ENCODE measurements around the gene SNED1. TPM values are rescaled to one million over a fixed set of nuclear protein-coding genes. Genes with fewer than 3 reads are reported as not detected.

SNED1 gene
- total and polyA plus RNA-seq, 8 donors = 2.0 to 106 (median 16.0) TPM

GRCh38 chr2:241033994-241034393 lies 35.6 kb downstream of the SNED1 start:
- no peak for DNase-seq
- no peaks in the 10 kb centered on the region for H3K9me3 ChIP-seq
- intact Hi-C loops (cut with DNase I; ENCODE audit: low total_unique reads) = no loop called here

GRCh38 chr2:241034490-241035141 lies 36.2 kb downstream of the SNED1 start:
- Histone ChIP-seq H3K4me1 (peaks cover 9 to 19% (median 13%) of the 10 kb centered on the region in 4 donors), H3K9me3 (no peaks in the 10 kb centered on the region), H3K27ac (no peak overlapping the region), H3K4me3 (no peak overlapping the region), H3K36me3 (peaks cover 0 to 55% (median 25%) of the 10 kb centered on the region in 4 donors), H3K27me3 (peaks cover 0 to 14% (median 0%) of the 10 kb centered on the region in 3 donors)
- WGBS, 5 donors = 88 to 94% (median 91%) methylated on average over 20 to 22 of the region's 22 CpGs
- intact Hi-C loops (cut with DNase I; ENCODE audit: low total_unique reads) = no loop called here
- TF ChIP-seq POLR2A (IDR thresholded peaks at IDR 0.05) (no peak), POLR2AphosphoS5 (IDR thresholded peaks at IDR 0.05) (no peak), EP300 (IDR thresholded peaks at IDR 0.05) (no peak), CTCF (IDR thresholded peaks at IDR 0.05) (no peak)
- no peak for DNase-seq

More at GRCh38 chr2:241033994-241034393, 35.6 kb downstream of the SNED1 start:
- Histone ChIP-seq H3K4me3 (no peak overlapping the region), H3K36me3 (peaks cover 0 to 49% (median 23%) of the 10 kb centered on the region in 4 donors), H3K27me3 (peaks cover 0 to 14% (median 0%) of the 10 kb centered on the region in 3 donors), H3K27ac (no peak overlapping the region), H3K4me1 (peaks cover 9 to 19% (median 13%) of the 10 kb centered on the region in 4 donors)
- 79 to 93% (median 82%) methylated on average over 6 to 7 of the region's 7 CpGs for WGBS, 5 donors
- no peak for TF ChIP-seq EP300 (IDR thresholded peaks at IDR 0.05)
- TF ChIP-seq CTCF (IDR thresholded peaks at IDR 0.05) = no peak
- no peak for TF ChIP-seq POLR2AphosphoS5 (IDR thresholded peaks at IDR 0.05)
- no peak for TF ChIP-seq POLR2A (IDR thresholded peaks at IDR 0.05)

- peak in 1 of 2 donors; percentile 25 for DNase-seq
- WGBS, 5 donors = 34 to 47% (median 46%) methylated on average over 27 to 31 of the region's 31 CpGs
- intact Hi-C loops (cut with DNase I; ENCODE audit: low total_unique reads) = no loop called here
- TF ChIP-seq CTCF (IDR thresholded peaks at IDR 0.05) (no peak), POLR2A (IDR thresholded peaks at IDR 0.05) (no peak), POLR2AphosphoS5 (IDR thresholded peaks at IDR 0.05) (no peak), EP300 (IDR thresholded peaks at IDR 0.05) (no peak)
- H3K4me1 ChIP-seq = peaks cover 9 to 19% (median 13%) of the 10 kb centered on the region in 4 donors
- peaks cover 0 to 14% (median 0%) of the 10 kb centered on the region in 3 donors for H3K27me3 ChIP-seq
- no peaks in the 10 kb centered on the region for H3K9me3 ChIP-seq
- peaks cover 0 to 60% (median 31%) of the 10 kb centered on the region in 4 donors for H3K36me3 ChIP-seq
- no peak overlapping the region for H3K4me3 ChIP-seq
- no peak overlapping the region for H3K27ac ChIP-seq
Observed at GRCh38 chr2:241035142-241035817, 36.9 kb downstream of the SNED1 start.

- H3K4me1 ChIP-seq = peaks cover 9 to 19% (median 13%) of the 10 kb centered on the region in 4 donors
- intact Hi-C loops (cut with DNase I; ENCODE audit: low total_unique reads) = no loop called here
- peaks cover 0 to 60% (median 31%) of the 10 kb centered on the region in 4 donors for H3K36me3 ChIP-seq
- TF ChIP-seq CTCF (IDR thresholded peaks at IDR 0.05) (no peak), POLR2A (IDR thresholded peaks at IDR 0.05) (no peak), EP300 (IDR thresholded peaks at IDR 0.05) (no peak), POLR2AphosphoS5 (IDR thresholded peaks at IDR 0.05) (no peak)
- H3K27me3 ChIP-seq = peaks cover 0 to 14% (median 0%) of the 10 kb centered on the region in 3 donors
- H3K27ac ChIP-seq = peak overlapping the region in 2 of 5 donors; percentile 16 to 18
- 4 to 20% (median 10%) methylated on average over 18 to 35 of the region's 39 CpGs for WGBS, 5 donors
- no peaks in the 10 kb centered on the region for H3K9me3 ChIP-seq
- H3K4me3 ChIP-seq = peak overlapping the region; percentile 35 to 53 (median 46)
- DNase-seq = no peak
Observed at GRCh38 chr2:241035818-241036396, 37.5 kb downstream of the SNED1 start.
